Mammary epithelial cell (primary cell): ENCODE data around the gene ZXDC.

Source experiments
- EZH2 ChIP-seq: IDR thresholded peaks from 2 replicates; pipeline ENCODE4 v1.6.1; 2012; ENCODE audit warnings: low read length, inconsistent platforms, borderline replicate concordance
- TF ChIP-seq, protein P1 (sequence below), 2 donors: IDR thresholded peaks in 1 of 2; conservative IDR thresholded peaks in 1 of 2; 2 replicates each; pipeline ENCODE4 v1.5.1; 2011 to 2012; ENCODE audit warnings: inconsistent platforms in 2 of 2, low read length in 2 of 2, mild to moderate bottlenecking in 2 of 2, control low read depth in 1 of 2, low read depth in 1 of 2; ENCODE audit not compliant: insufficient read depth in 1 of 2; ENCODE audit errors: extremely low read depth in 1 of 2

DNA sequence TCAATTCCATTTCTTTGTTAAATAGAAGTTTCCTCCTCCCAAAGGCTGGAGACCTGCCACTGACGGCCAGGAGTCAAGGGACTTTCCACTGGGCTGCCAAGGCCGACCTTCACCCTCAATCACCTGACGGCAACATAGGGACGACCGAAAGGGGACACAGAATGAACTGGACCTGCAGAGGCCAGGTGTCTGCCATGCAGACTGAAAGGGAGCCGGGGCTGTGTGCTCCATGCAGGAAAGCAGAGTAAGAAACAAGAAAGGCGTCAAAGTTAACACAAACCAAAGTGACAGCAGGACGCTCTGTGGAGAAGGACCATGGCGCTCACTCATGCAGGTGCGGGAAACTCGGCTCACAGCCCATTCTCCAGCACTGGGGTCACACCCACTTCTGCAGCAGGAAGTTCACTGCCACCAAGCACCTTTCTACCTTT lies 26.1 kb downstream of the ZXDC start:
- TF ChIP-seq, protein P1, sequence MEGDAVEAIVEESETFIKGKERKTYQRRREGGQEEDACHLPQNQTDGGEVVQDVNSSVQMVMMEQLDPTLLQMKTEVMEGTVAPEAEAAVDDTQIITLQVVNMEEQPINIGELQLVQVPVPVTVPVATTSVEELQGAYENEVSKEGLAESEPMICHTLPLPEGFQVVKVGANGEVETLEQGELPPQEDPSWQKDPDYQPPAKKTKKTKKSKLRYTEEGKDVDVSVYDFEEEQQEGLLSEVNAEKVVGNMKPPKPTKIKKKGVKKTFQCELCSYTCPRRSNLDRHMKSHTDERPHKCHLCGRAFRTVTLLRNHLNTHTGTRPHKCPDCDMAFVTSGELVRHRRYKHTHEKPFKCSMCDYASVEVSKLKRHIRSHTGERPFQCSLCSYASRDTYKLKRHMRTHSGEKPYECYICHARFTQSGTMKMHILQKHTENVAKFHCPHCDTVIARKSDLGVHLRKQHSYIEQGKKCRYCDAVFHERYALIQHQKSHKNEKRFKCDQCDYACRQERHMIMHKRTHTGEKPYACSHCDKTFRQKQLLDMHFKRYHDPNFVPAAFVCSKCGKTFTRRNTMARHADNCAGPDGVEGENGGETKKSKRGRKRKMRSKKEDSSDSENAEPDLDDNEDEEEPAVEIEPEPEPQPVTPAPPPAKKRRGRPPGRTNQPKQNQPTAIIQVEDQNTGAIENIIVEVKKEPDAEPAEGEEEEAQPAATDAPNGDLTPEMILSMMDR (conservative IDR thresholded peaks at IDR 0.05 in 1 of 2, IDR thresholded peaks at IDR 0.05 in 1 of 2; ENCODE audit: extremely low read depth in 1 of 2, insufficient read depth in 1 of 2, low read depth in 1 of 2, low read length in 2 of 2) = no peak
- TF ChIP-seq EZH2 = no peak
